PC-9 (cell line): ENCODE measurements around the gene ANKS6.

Source experiments
- EZH2 ChIP-seq: fragments of 200-600 bp; sonication (generic); IDR thresholded peaks from 2 replicates; pipeline ENCODE4 v1.8.0; 2017; ENCODE audit warnings: antibody characterized with exemption, low read depth
- TF ChIP-seq, protein P1 (sequence below): fragments of 200-600 bp; sonication (generic); conservative IDR thresholded peaks from 2 replicates; pipeline ENCODE4 v1.6.1; 2017; ENCODE audit warnings: mixed run types, antibody characterized with exemption, mild to moderate bottlenecking, moderate library complexity

DNA sequence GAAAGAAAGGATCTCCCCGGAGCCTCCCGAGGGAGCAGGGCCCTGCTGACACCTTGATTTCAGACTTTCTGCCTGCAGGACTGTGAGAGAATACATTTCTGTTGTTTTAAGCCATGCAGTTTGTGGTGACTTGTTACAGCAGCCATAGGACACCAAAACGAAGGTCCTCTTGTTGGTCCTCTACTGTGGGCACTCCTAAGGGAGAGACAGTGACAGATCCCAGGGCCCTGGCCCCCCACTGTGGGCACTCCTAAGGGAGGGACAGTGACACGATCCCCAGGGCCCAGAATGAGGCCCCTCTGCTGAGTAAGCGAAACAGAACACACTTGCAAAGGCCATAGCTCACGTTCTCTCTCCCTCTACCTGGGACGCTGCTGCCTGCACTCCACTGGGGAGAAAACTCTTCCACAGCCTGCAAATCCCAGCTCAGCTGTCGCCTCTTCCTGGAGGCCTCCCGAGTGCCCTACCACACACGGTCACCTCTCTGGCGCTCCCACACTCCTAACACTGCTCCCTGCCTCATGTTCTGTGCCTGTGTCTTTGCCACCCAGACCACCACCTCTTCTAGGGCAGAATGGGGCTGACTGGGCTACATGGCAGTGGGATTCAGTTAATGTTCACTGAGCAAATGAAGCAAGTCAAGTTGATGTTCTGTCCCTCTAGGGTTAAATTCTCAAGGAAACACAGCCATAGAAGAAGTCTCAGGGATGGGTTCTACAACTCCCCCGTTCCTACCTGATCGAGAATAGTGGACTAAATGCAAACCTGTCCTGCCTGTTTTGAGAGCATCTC is 23.8 kb downstream of the ANKS6 start:
- TF ChIP-seq, protein P1, sequence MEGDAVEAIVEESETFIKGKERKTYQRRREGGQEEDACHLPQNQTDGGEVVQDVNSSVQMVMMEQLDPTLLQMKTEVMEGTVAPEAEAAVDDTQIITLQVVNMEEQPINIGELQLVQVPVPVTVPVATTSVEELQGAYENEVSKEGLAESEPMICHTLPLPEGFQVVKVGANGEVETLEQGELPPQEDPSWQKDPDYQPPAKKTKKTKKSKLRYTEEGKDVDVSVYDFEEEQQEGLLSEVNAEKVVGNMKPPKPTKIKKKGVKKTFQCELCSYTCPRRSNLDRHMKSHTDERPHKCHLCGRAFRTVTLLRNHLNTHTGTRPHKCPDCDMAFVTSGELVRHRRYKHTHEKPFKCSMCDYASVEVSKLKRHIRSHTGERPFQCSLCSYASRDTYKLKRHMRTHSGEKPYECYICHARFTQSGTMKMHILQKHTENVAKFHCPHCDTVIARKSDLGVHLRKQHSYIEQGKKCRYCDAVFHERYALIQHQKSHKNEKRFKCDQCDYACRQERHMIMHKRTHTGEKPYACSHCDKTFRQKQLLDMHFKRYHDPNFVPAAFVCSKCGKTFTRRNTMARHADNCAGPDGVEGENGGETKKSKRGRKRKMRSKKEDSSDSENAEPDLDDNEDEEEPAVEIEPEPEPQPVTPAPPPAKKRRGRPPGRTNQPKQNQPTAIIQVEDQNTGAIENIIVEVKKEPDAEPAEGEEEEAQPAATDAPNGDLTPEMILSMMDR = no peak
- no peak for TF ChIP-seq EZH2
